ENCODE data around the gene NUP210L. TPM values are rescaled to one million over a fixed set of nuclear protein-coding genes. Genes with fewer than 3 reads are reported as not detected.

Gene NUP210L
- total RNA-seq, 4 donors from 2014 or later, result 0.07 to 0.24 (median 0.10) TPM; not detected in 1

DNA sequence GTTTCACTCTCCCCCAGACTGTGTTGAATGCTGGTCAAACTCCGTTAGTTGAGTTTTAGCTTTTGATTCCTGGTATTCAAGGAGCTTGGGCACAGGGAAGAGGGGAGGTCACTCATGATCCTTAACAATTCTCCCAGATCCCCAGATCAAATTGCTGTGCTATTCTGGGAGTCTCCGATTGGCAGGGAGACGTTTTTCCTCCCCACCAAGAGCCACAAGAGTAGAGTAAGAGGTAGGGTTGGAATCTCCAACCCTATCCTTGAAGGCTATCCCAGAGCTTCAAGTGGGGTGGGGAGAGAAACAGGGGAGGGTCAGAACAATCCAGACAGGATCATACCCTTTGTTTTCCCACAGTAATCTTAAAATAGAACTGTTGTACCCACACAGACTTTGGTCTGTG is 37.6 kb upstream of the NUP210L start:
- in situ Hi-C loops (cut with MboI; ENCODE audit: low sequenced_read_pairs in 4 of 4), result loop anchor here in 2 of 4 donors (10.0 kb wide), 1 partner anchor 82 kb away; the partner anchor contains the start of gene HAX1 (in 2 of the 2)
- Histone ChIP-seq H3K9me3 (no peaks in the 10 kb centered on the region), H3K27ac (peak overlapping the region; percentile 86 to 93 (median 90)), H3K4me1 (peaks cover 21 to 24% of the 10 kb centered on the region in 2 donors), H3K4me3 (peak overlapping the region in 3 of 4 donors; percentile 11 to 59 (median 46)), H3K36me3 (no peaks in the 10 kb centered on the region), H3K27me3 (no peaks in the 10 kb centered on the region)
- ATAC-seq (peak; percentile 17 to 28), DNase-seq (peak in 1 of 2 donors; percentile 54)
- TF ChIP-seq CTCF (IDR thresholded peaks at IDR 0.05 in 4 of 5, conservative IDR thresholded peaks at IDR 0.05 in 1 of 5) (no peak), POLR2A (IDR thresholded peaks at IDR 0.05) (no peak)
- intact Hi-C loops (cut with DNase I; ENCODE audit: low total_unique reads), result loop anchor here (5.0 to 10.0 kb wide), 2 partner anchors 225 to 362 kb away; partner anchors contain the start of gene UBE2Q1

DNA sequence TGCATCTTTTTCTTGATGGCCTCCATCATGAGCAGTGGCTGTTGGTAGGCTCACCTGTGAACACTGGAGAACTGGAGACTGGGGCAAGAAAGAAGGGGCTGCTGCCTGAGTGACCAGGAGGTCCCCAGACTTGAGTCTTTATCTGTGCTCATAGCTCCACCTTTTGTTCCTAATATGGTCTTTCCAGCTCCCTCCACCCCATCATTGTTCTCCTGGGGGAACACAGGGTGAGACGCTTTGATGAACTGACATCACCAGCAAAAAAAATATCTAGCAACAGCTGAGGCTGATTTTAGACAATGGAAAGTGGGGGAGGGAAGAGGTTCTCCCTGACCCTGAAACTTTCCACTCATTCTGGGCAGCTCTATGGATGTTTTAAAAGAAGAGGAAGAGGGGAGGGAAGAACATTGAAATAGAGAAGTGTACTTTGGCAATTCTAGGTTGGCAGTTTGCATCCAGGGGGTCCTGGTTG is 37.2 kb upstream of the NUP210L start, which contains the start of gene TPM3:
Gene TPM3, minus strand, starts transcription at position 111 of the 472 bp plus-strand sequence. Its CDS starts 82 bp downstream, at position 29.
- H3K9me3 ChIP-seq, result no peaks in the 10 kb centered on the region
- peaks cover 20 to 25% of the 10 kb centered on the region in 2 donors for H3K4me1 ChIP-seq
- DNase-seq, result peak; percentile 63 to 86
- no peaks in the 10 kb centered on the region for H3K36me3 ChIP-seq
- peak within 1 kb of the TSS; percentile 46 to 62 (median 58) for H3K4me3 ChIP-seq
- intact Hi-C loops (cut with DNase I; ENCODE audit: low total_unique reads) (loop anchor here (5.0 to 10.0 kb wide), 2 partner anchors 225 to 363 kb away; partner anchors contain the start of gene UBE2Q1), in situ Hi-C loops (cut with MboI; ENCODE audit: low sequenced_read_pairs in 4 of 4) (loop anchor here in 2 of 4 donors (10.0 kb wide), 1 partner anchor 83 kb away; the partner anchor contains the start of gene HAX1 (in 2 of the 2))
- H3K27ac ChIP-seq, result peak within 1 kb of the TSS; percentile 86 to 93 (median 90)
- ATAC-seq, result peak; percentile 57 to 62
- no peak for TF ChIP-seq CTCF (IDR thresholded peaks at IDR 0.05 in 4 of 5, conservative IDR thresholded peaks at IDR 0.05 in 1 of 5)
- TF ChIP-seq POLR2A (IDR thresholded peaks at IDR 0.05), result peak; percentile 80 to 81
- H3K27me3 ChIP-seq, result no peaks in the 10 kb centered on the region

- DNase-seq (peak; percentile 64 to 83), ATAC-seq (peak; percentile 60 to 80)
- Histone ChIP-seq H3K4me1 (peaks cover 18 to 32% of the 10 kb centered on the region in 2 donors), H3K27ac (peak overlapping the region; percentile 86 to 93 (median 90)), H3K36me3 (no peaks in the 10 kb centered on the region), H3K4me3 (peak overlapping the region; percentile 46 to 62 (median 58)), H3K9me3 (no peaks in the 10 kb centered on the region), H3K27me3 (no peaks in the 10 kb centered on the region)
- peak; percentile 19 to 67 for TF ChIP-seq POLR2A (IDR thresholded peaks at IDR 0.05)
- TF ChIP-seq CTCF (IDR thresholded peaks at IDR 0.05 in 4 of 5, conservative IDR thresholded peaks at IDR 0.05 in 1 of 5), result no peak
- intact Hi-C loops (cut with DNase I; ENCODE audit: low total_unique reads), result loop anchor here (5.0 to 10.0 kb wide), 2 partner anchors 227 to 364 kb away; partner anchors contain the start of gene UBE2Q1
- in situ Hi-C loops (cut with MboI; ENCODE audit: low sequenced_read_pairs in 4 of 4), result loop anchor here in 2 of 4 donors (10.0 kb wide), 1 partner anchor 84 kb away; the partner anchor contains the start of gene HAX1 (in 2 of the 2)
These were observed 35.7 kb upstream of the NUP210L start for GRCh38 chr1:154190550-154190949.

DNA sequence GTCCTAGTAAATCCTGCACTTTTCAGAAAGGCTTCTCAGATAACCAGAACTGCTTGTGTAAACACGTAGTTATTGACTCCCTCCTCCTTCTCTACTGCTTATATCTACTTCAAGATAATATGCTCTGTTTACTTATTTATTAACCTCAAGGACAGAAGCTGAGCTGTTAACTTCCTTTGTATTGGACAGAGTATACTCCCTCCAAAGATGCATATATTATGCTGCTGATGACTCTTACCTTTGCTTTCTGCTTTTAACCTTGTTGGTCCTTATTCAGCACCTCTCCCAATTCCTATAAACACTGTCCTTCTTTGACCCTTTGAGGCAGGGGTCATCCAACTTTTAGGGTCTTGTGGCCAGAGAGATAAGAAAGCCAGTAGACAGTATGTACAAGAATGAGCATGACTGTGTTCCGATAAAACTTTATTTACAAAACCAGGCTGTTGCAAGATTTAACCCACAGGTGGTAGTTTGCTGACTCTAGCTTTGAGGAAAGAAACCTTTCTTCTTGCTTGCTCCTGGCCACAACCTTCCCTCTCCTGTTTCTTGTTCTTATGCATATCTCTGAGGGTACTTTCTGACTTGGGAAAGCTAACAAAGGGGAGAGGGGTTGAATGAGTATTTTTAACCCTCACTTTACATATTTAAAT is 32.1 kb upstream of the NUP210L start:
- intact Hi-C loops (cut with DNase I; ENCODE audit: low total_unique reads), result loop anchor here (10.0 kb wide), 1 partner anchor 192 kb away; the partner anchor contains the start of gene RPS27
- in situ Hi-C loops (cut with MboI; ENCODE audit: low sequenced_read_pairs in 4 of 4), result loop anchor here in 1 of 4 donors (10.0 kb wide), 1 partner anchor 88 kb away; the partner anchor contains the start of gene HAX1
- TF ChIP-seq POLR2A (IDR thresholded peaks at IDR 0.05) (no peak), CTCF (IDR thresholded peaks at IDR 0.05 in 4 of 5, conservative IDR thresholded peaks at IDR 0.05 in 1 of 5) (no peak)
- Histone ChIP-seq H3K36me3 (no peaks in the 10 kb centered on the region), H3K27ac (peak overlapping the region; percentile 86 to 93 (median 90)), H3K27me3 (no peaks in the 10 kb centered on the region), H3K9me3 (no peaks in the 10 kb centered on the region), H3K4me3 (no peak overlapping the region), H3K4me1 (peaks cover 23 to 26% of the 10 kb centered on the region in 2 donors)
- DNase-seq, result no peak
- no peak for ATAC-seq
